ENCODE data around the gene RAP1GDS1.

GRCh38 chr4:98476891-98477290 is 215.7 kb downstream of the RAP1GDS1 start:
- TF ChIP-seq CTCF (IDR thresholded peaks at IDR 0.05): no peak
- no peak for TF ChIP-seq EP300 (IDR thresholded peaks at IDR 0.05)

Measured in esophagus muscularis mucosa (tissue), 3 donors.